Left ventricle myocardium inferior (tissue), 1 donor: ENCODE data around the gene DNAI4. TPM values are rescaled to one million over a fixed set of nuclear protein-coding genes. Genes with fewer than 3 reads are reported as not detected.

Experiments
- DNase-seq: peaks from one replicate; pipeline ENCODE4 v3.0.0-alpha.2; 2020
- H3K27ac ChIP-seq: fragments of 200-600 bp; replicated peaks from 2 replicates; pipeline ENCODE4 v1.8.0; 2021
- H3K27me3 ChIP-seq: fragments of 200-600 bp; 2 replicates; pipeline ENCODE4 v1.8.0; 2021; ENCODE audit warnings: low read depth
- H3K36me3 ChIP-seq: fragments of 200-600 bp; 2 replicates; pipeline ENCODE4 v1.8.0; 2021
- H3K4me1 ChIP-seq: fragments of 200-600 bp; 2 replicates; pipeline ENCODE4 v1.8.0; 2021
- H3K4me3 ChIP-seq: fragments of 200-600 bp; 2 replicates; pipeline ENCODE4 v1.8.0; 2021; ENCODE audit warnings: mild to moderate bottlenecking, moderate library complexity
- H3K9me3 ChIP-seq: fragments of 200-600 bp; replicated peaks from 2 replicates; pipeline ENCODE4 v1.8.0; 2021
- CTCF ChIP-seq: fragments of 200-600 bp; IDR thresholded peaks from 2 replicates; pipeline ENCODE4 v1.8.0; 2021; ENCODE audit warnings: antibody characterized with exemption, mild to moderate bottlenecking, borderline replicate concordance
- intact Hi-C: fragments of 100-400 bp; cut with micrococcal nuclease; formaldehyde crosslinking; loops from one replicate; pipeline ENCODE4 v1.11.0; 2022
- total RNA-seq: library from RNA; stranded (reverse); fragmentation: NEBNext Ultra II Directional; extraction: Animal tissue kit (Norgen Biotek cat#: 25700); gene quantifications from one replicate; pipeline ENCODE4 v1.2.1, GENCODE V29; 2021
- donor health status: DM: no; HTN: yes; CAD: no; lungs with severe emphysema.

DNAI4 gene
- total RNA-seq, 1 donor from 2014 or later, result 17.9 TPM

GRCh38 chr1:66927528-66927927 lies 2.9 kb upstream of the DNAI4 start:
- no peak for DNase-seq
- H3K4me1 ChIP-seq, result peaks cover 71% of the 10 kb centered on the region
- no peaks in the 10 kb centered on the region for H3K27me3 ChIP-seq
- H3K36me3 ChIP-seq, result peaks cover 5% of the 10 kb centered on the region
- intact Hi-C loops, result no loop called here
- no peaks in the 10 kb centered on the region for H3K9me3 ChIP-seq
- no peak overlapping the region for H3K27ac ChIP-seq
- no peak for TF ChIP-seq CTCF
- H3K4me3 ChIP-seq, result no peak overlapping the region

GRCh38 chr1:66925944-66926343 lies 1.3 kb upstream of the DNAI4 start:
- H3K27me3 ChIP-seq, result no peaks in the 10 kb centered on the region
- no peak for TF ChIP-seq CTCF
- peak overlapping the region; percentile 72 for H3K4me3 ChIP-seq
- peaks cover 5% of the 10 kb centered on the region for H3K36me3 ChIP-seq
- H3K27ac ChIP-seq, result peak overlapping the region; percentile 97
- intact Hi-C loops, result no loop called here
- H3K9me3 ChIP-seq, result no peaks in the 10 kb centered on the region
- no peak for DNase-seq
- peaks cover 55% of the 10 kb centered on the region for H3K4me1 ChIP-seq

- H3K27me3 ChIP-seq, result no peaks in the 10 kb centered on the region
- no peak for DNase-seq
- peak overlapping the region; percentile 97 for H3K27ac ChIP-seq
- H3K36me3 ChIP-seq, result peaks cover 5% of the 10 kb centered on the region
- H3K4me3 ChIP-seq, result peak overlapping the region; percentile 72
- peaks cover 51% of the 10 kb centered on the region for H3K4me1 ChIP-seq
- H3K9me3 ChIP-seq, result no peaks in the 10 kb centered on the region
- TF ChIP-seq CTCF, result no peak
- intact Hi-C loops, result no loop called here
Measured at GRCh38 chr1:66925558-66925910, 878 bp upstream of the DNAI4 start.

GRCh38 chr1:66920543-66920942 lies 4.1 kb downstream of the DNAI4 start:
- Histone ChIP-seq H3K27me3 (no peaks in the 10 kb centered on the region), H3K36me3 (no peaks in the 10 kb centered on the region), H3K4me1 (peaks cover 21% of the 10 kb centered on the region), H3K27ac (no peak overlapping the region), H3K4me3 (no peak overlapping the region), H3K9me3 (no peaks in the 10 kb centered on the region)
- intact Hi-C loops, result no loop called here
- TF ChIP-seq CTCF, result no peak
- DNase-seq, result no peak

- Histone ChIP-seq H3K4me3 (no peak overlapping the region), H3K4me1 (peaks cover 19% of the 10 kb centered on the region), H3K9me3 (no peaks in the 10 kb centered on the region), H3K27me3 (no peaks in the 10 kb centered on the region), H3K36me3 (no peaks in the 10 kb centered on the region), H3K27ac (no peak overlapping the region)
- no peak for TF ChIP-seq CTCF
- intact Hi-C loops, result no loop called here
- no peak for DNase-seq
Measured at GRCh38 chr1:66919828-66920227, 4.8 kb downstream of the DNAI4 start.

- no peaks in the 10 kb centered on the region for H3K36me3 ChIP-seq
- peaks cover 15% of the 10 kb centered on the region for H3K4me1 ChIP-seq
- DNase-seq, result no peak
- H3K4me3 ChIP-seq, result no peak overlapping the region
- no peaks in the 10 kb centered on the region for H3K9me3 ChIP-seq
- intact Hi-C loops, result no loop called here
- no peak overlapping the region for H3K27ac ChIP-seq
- TF ChIP-seq CTCF, result no peak
- no peaks in the 10 kb centered on the region for H3K27me3 ChIP-seq
Measured at GRCh38 chr1:66919063-66919462, 5.6 kb downstream of the DNAI4 start.
